Fibroblast of lung (primary cell): ENCODE results near the gene FRMPD2. TPM values are rescaled to one million over a fixed set of nuclear protein-coding genes. Genes with fewer than 3 reads are reported as not detected.

Experiments
- DNase-seq, 2 donors: peaks; one replicate each; pipeline versions ENCODE4 v3.0.0 to v3.0.0-alpha.2; 2010; ENCODE audit warnings: low read depth in 2 of 2
- H2AFZ ChIP-seq: 2 replicates; pipeline ENCODE4 v1.5.1; 2012; ENCODE audit warnings: low read length, control low read depth, inconsistent platforms
- H3K27ac ChIP-seq: 2 replicates; pipeline ENCODE4 v1.5.1; 2011; ENCODE audit warnings: low read length, control low read depth; ENCODE audit not compliant: insufficient read depth
- H3K27me3 ChIP-seq: 2 replicates; pipeline ENCODE4 v1.5.1; 2011; ENCODE audit warnings: mild to moderate bottlenecking, low read length; ENCODE audit not compliant: control insufficient read depth, insufficient read depth
- H3K36me3 ChIP-seq: 2 replicates; pipeline ENCODE4 v1.5.1; 2011; ENCODE audit warnings: low read length; ENCODE audit not compliant: control insufficient read depth, insufficient read depth
- H3K4me1 ChIP-seq: 2 replicates; pipeline ENCODE4 v1.5.1; 2011; ENCODE audit warnings: low read length; ENCODE audit not compliant: control insufficient read depth, insufficient read depth; ENCODE audit errors: extremely low read depth
- H3K4me2 ChIP-seq: 2 replicates; pipeline ENCODE4 v1.5.1; 2011; ENCODE audit warnings: low read length, control low read depth; ENCODE audit not compliant: insufficient read depth; ENCODE audit errors: extremely low read depth
- H3K4me3 ChIP-seq, 4 experiments: fragments of 200-600 bp in 1 of 4; sonication (generic) in 1 of 4; replicated peaks in 1 of 4; 2 replicates each; pipeline ENCODE4 v1.5.1; 2011 to 2016; ENCODE audit warnings: low read length in 4 of 4, low read depth in 3 of 4, mild to moderate bottlenecking in 3 of 4, control low read depth in 2 of 4, inconsistent platforms in 1 of 4, mixed read lengths in 1 of 4; ENCODE audit not compliant: insufficient read depth in 1 of 4; ENCODE audit errors: control extremely low read depth in 1 of 4
- H3K79me2 ChIP-seq: 2 replicates; pipeline ENCODE4 v1.5.1; 2012; ENCODE audit warnings: mild to moderate bottlenecking, low read length, inconsistent platforms; ENCODE audit not compliant: control insufficient read depth, insufficient read depth
- H3K9ac ChIP-seq: 2 replicates; pipeline ENCODE4 v1.5.1; 2011; ENCODE audit warnings: mild to moderate bottlenecking, low read length, control low read depth; ENCODE audit not compliant: insufficient read depth
- H3K9me3 ChIP-seq: 2 replicates; pipeline ENCODE4 v1.5.1; 2012; ENCODE audit warnings: low read depth, low read length; ENCODE audit not compliant: control insufficient read depth, insufficient read depth
- H4K20me1 ChIP-seq: 2 replicates; pipeline ENCODE4 v1.5.1; 2011; ENCODE audit warnings: low read length; ENCODE audit not compliant: control insufficient read depth, insufficient read depth; ENCODE audit errors: extremely low read depth
- EZH2 ChIP-seq: IDR thresholded peaks from 2 replicates; pipeline ENCODE4 v1.5.1; 2012; ENCODE audit warnings: low read length, control low read depth, mild to moderate bottlenecking; ENCODE audit errors: missing control alignments
- polyA plus RNA-seq, 2 donors: library from polyadenylated mRNA; depleted of rRNA in 1 of 2; stranded (reverse) in 1 of 2; unstranded in 1 of 2; fragments of >200 nt; gene quantifications; 2 replicates each; pipeline ENCODE4 v1.2.1, GENCODE V29; 2011 to 2012; ENCODE audit warnings: missing spikeins in 1 of 2
- total RNA-seq: library from RNA; depleted of rRNA; stranded (reverse); fragments of >200 nt; gene quantifications from 2 replicates; pipeline ENCODE4 v1.2.1, GENCODE V29; 2014
- TF ChIP-seq, protein P1 (sequence below), 2 donors: IDR thresholded peaks in 1 of 2; conservative IDR thresholded peaks in 1 of 2; 1 replicate in 1 of 2; 2 replicates in 1 of 2; pipeline ENCODE4 v1.5.1; 2011 to 2012; ENCODE audit warnings: low read length in 2 of 2, control low read depth in 1 of 2, inconsistent platforms in 1 of 2, low read depth in 1 of 2, mild to moderate bottlenecking in 1 of 2

The FRMPD2 gene
- total and polyA plus RNA-seq, 2 donors (not counting 1 experiment from before 2014, with no cell fraction given), result 0.16 TPM; not detected in 1

GRCh38 chr10:48279081-48279751 lies 4.7 kb upstream of the FRMPD2 start:
- Histone ChIP-seq H2AFZ (no peak overlapping the region), H3K4me3 (no peak overlapping the region), H3K9ac (no peak overlapping the region), H4K20me1 (no peaks in the 10 kb centered on the region), H3K27me3 (no peaks in the 10 kb centered on the region), H3K79me2 (no peaks in the 10 kb centered on the region), H3K4me1 (no peaks in the 10 kb centered on the region), H3K36me3 (no peaks in the 10 kb centered on the region), H3K9me3 (no peaks in the 10 kb centered on the region), H3K4me2 (no peak overlapping the region), H3K27ac (no peak overlapping the region)
- TF ChIP-seq, protein P1, sequence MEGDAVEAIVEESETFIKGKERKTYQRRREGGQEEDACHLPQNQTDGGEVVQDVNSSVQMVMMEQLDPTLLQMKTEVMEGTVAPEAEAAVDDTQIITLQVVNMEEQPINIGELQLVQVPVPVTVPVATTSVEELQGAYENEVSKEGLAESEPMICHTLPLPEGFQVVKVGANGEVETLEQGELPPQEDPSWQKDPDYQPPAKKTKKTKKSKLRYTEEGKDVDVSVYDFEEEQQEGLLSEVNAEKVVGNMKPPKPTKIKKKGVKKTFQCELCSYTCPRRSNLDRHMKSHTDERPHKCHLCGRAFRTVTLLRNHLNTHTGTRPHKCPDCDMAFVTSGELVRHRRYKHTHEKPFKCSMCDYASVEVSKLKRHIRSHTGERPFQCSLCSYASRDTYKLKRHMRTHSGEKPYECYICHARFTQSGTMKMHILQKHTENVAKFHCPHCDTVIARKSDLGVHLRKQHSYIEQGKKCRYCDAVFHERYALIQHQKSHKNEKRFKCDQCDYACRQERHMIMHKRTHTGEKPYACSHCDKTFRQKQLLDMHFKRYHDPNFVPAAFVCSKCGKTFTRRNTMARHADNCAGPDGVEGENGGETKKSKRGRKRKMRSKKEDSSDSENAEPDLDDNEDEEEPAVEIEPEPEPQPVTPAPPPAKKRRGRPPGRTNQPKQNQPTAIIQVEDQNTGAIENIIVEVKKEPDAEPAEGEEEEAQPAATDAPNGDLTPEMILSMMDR (conservative IDR thresholded peaks at IDR 0.05 in 1 of 2, IDR thresholded peaks at IDR 0.05 in 1 of 2; ENCODE audit: low read depth in 1 of 2, low read length in 2 of 2), result no peak
- TF ChIP-seq EZH2, result no peak
- DNase-seq, result no peak

GRCh38 chr10:48277093-48277492 lies 2.6 kb upstream of the FRMPD2 start:
- no peak overlapping the region for H3K4me2 ChIP-seq
- no peaks in the 10 kb centered on the region for H3K36me3 ChIP-seq
- no peaks in the 10 kb centered on the region for H4K20me1 ChIP-seq
- TF ChIP-seq EZH2, result no peak
- TF ChIP-seq, protein P1 (conservative IDR thresholded peaks at IDR 0.05 in 1 of 2, IDR thresholded peaks at IDR 0.05 in 1 of 2; ENCODE audit: low read depth in 1 of 2, low read length in 2 of 2), result no peak
- DNase-seq, result no peak
- no peak overlapping the region for H3K27ac ChIP-seq
- no peak overlapping the region for H2AFZ ChIP-seq
- H3K27me3 ChIP-seq, result no peaks in the 10 kb centered on the region
- no peaks in the 10 kb centered on the region for H3K9me3 ChIP-seq
- no peak overlapping the region for H3K4me3 ChIP-seq
- no peak overlapping the region for H3K9ac ChIP-seq
- no peaks in the 10 kb centered on the region for H3K4me1 ChIP-seq
- H3K79me2 ChIP-seq, result no peaks in the 10 kb centered on the region

- DNase-seq, result no peak
- Histone ChIP-seq H3K79me2 (no peaks in the 10 kb centered on the region), H3K9ac (no peak overlapping the region), H4K20me1 (no peaks in the 10 kb centered on the region), H3K27me3 (peaks cover 8% of the 10 kb centered on the region), H3K36me3 (no peaks in the 10 kb centered on the region), H2AFZ (no peak overlapping the region), H3K4me1 (no peaks in the 10 kb centered on the region), H3K9me3 (no peaks in the 10 kb centered on the region), H3K4me2 (no peak overlapping the region), H3K4me3 (no peak overlapping the region), H3K27ac (no peak overlapping the region)
- no peak for TF ChIP-seq EZH2
- TF ChIP-seq, protein P1 (conservative IDR thresholded peaks at IDR 0.05 in 1 of 2, IDR thresholded peaks at IDR 0.05 in 1 of 2; ENCODE audit: low read depth in 1 of 2, low read length in 2 of 2), result no peak
These were observed 755 bp downstream of the FRMPD2 start for GRCh38 chr10:48273741-48274140.
